GM12801 (cell line): ENCODE results near the gene ATG9A.

Source experiments
- CTCF ChIP-seq: IDR thresholded peaks from one replicate; pipeline ENCODE4 v1.5.1; 2011; ENCODE audit warnings: control low read depth; ENCODE audit not compliant: insufficient read length; ENCODE audit errors: extremely low read depth

The ATG9A gene

GRCh38 chr2:219184121-219184520 lies 45.3 kb downstream of the ATG9A start:
- no peak for TF ChIP-seq CTCF

GRCh38 chr2:219183151-219183772 lies 46.2 kb downstream of the ATG9A start:
- no peak for TF ChIP-seq CTCF

GRCh38 chr2:219182331-219183150 lies 46.9 kb downstream of the ATG9A start:
- TF ChIP-seq CTCF = no peak

- TF ChIP-seq CTCF = no peak
Measured at GRCh38 chr2:219181531-219181930, 47.9 kb downstream of the ATG9A start.

GRCh38 chr2:219180961-219181360 lies 48.5 kb downstream of the ATG9A start:
- no peak for TF ChIP-seq CTCF

- no peak for TF ChIP-seq CTCF
Measured at GRCh38 chr2:219179601-219180465, 49.6 kb downstream of the ATG9A start.
